Panc1 (cell line): ENCODE data around the gene NT5DC3. TPM values are rescaled to one million over a fixed set of nuclear protein-coding genes. Genes with fewer than 3 reads are reported as not detected.

Experiments
- ATAC-seq: fragments of 200-7000 bp; cut with Tn5 transposase; 2 replicates; pipeline ENCODE4 v1.9.1; 2020; ENCODE audit warnings: mild to moderate bottlenecking, moderate library complexity
- BruUV-seq: library from RNA; stranded (reverse); fragments of 400-500 nt; replicated peaks from 2 replicates; lab custom pipeline; 2021; lab: Mats Ljungman, UMichigan
- CTCF ChIA-PET: fragments of 300-600 bp; sonication (Branson Sonifier 250); formaldehyde crosslinking; loops from one replicate; lab custom pipeline; 2022; ENCODE audit warnings: antibody characterized with exemption; lab: Charles Lee
- POLR2A ChIA-PET: fragments of 300-600 bp; sonication (Branson Sonifier 250); formaldehyde crosslinking; loops from one replicate; lab custom pipeline; 2022; ENCODE audit warnings: antibody characterized with exemption; lab: Charles Lee
- DNase-seq: peaks from one replicate; pipeline ENCODE4 v3.0.0-alpha.2; 2010; ENCODE audit warnings: low read depth, low spot score
- H3K27ac ChIP-seq: 2 replicates; pipeline ENCODE4 v1.5.1; 2011; ENCODE audit warnings: mild to moderate bottlenecking, low read length, inconsistent platforms
- H3K27me3 ChIP-seq: fragments of 200-500 bp; sonication (Bioruptor generic); 2 replicates; pipeline ENCODE4 v1.6.0; 2014; ENCODE audit warnings: low read length, inconsistent platforms; ENCODE audit not compliant: control insufficient read depth, insufficient read depth
- H3K36me3 ChIP-seq: fragments of 200-500 bp; sonication (Bioruptor generic); 2 replicates; pipeline ENCODE4 v1.5.1; 2014; ENCODE audit warnings: inconsistent platforms, mild to moderate bottlenecking, low read length, moderate library complexity; ENCODE audit not compliant: control insufficient read depth, insufficient read depth
- H3K4me1 ChIP-seq: 2 replicates; pipeline ENCODE4 v1.5.1; 2011; ENCODE audit warnings: inconsistent platforms, mild to moderate bottlenecking, low read length, moderate library complexity; ENCODE audit not compliant: control insufficient read depth, insufficient read depth
- H3K4me3 ChIP-seq, 2 experiments: 2 replicates each; pipeline ENCODE4 v1.5.1; 2011 to 2012; ENCODE audit warnings: low read depth in 2 of 2, low read length in 2 of 2, mild to moderate bottlenecking in 2 of 2, inconsistent platforms in 1 of 2, moderate library complexity in 1 of 2
- H3K9me3 ChIP-seq: fragments of 200-500 bp; sonication (Bioruptor generic); 2 replicates; pipeline ENCODE4 v1.5.1; 2014; ENCODE audit warnings: low read depth, mild to moderate bottlenecking, inconsistent platforms, low read length, moderate library complexity; ENCODE audit not compliant: control insufficient read depth, insufficient read depth
- CTCF ChIP-seq: fragments of 450-650 bp; IDR thresholded peaks from 2 replicates; pipeline ENCODE4 v1.5.1; 2017; ENCODE audit warnings: mild to moderate bottlenecking
- POLR2AphosphoS5 ChIP-seq: IDR thresholded peaks from 2 replicates; pipeline ENCODE4 v1.6.1; 2012; ENCODE audit warnings: mild to moderate bottlenecking, low read depth, low read length, moderate library complexity
- REST ChIP-seq, 2 experiments: IDR thresholded peaks; 2 replicates each; pipeline ENCODE4 v1.6.1; 2011 to 2012; ENCODE audit warnings: low read depth in 2 of 2, control low read depth in 1 of 2, low read length in 1 of 2, mild to moderate bottlenecking in 1 of 2, moderate library complexity in 1 of 2; ENCODE audit not compliant: insufficient read depth in 1 of 2
- SIN3A ChIP-seq: IDR thresholded peaks from 2 replicates; pipeline ENCODE4 v1.6.1; 2012; ENCODE audit warnings: low read depth, mild to moderate bottlenecking, low read length, moderate library complexity, borderline replicate concordance; ENCODE audit not compliant: insufficient read depth
- TCF7L2 ChIP-seq: IDR thresholded peaks from 2 replicates; pipeline ENCODE4 v1.6.1; 2011; ENCODE audit warnings: mild to moderate bottlenecking, low read depth, low read length, inconsistent platforms
- in situ Hi-C: cut with HindIII; loops from 2 replicates; pipeline ENCODE4 v1.10.0; 2016; ENCODE audit warnings: low sequenced_read_pairs, low pct_unique_long_range_greater_than_20kb
- intact Hi-C: fragments of 100-400 bp; cut with micrococcal nuclease; formaldehyde crosslinking; loops from one replicate; pipeline ENCODE4 v1.10.0; 2022; ENCODE audit not compliant: unreplicated experiment
- total RNA-seq: library from RNA; stranded (reverse); gene quantifications from one replicate; pipeline ENCODE4 v1.2.1, GENCODE V29; 2021; ENCODE audit not compliant: unreplicated experiment

Gene NT5DC3
- total RNA-seq, 1 experiment from 2014 or later: 24.9 TPM

DNA sequence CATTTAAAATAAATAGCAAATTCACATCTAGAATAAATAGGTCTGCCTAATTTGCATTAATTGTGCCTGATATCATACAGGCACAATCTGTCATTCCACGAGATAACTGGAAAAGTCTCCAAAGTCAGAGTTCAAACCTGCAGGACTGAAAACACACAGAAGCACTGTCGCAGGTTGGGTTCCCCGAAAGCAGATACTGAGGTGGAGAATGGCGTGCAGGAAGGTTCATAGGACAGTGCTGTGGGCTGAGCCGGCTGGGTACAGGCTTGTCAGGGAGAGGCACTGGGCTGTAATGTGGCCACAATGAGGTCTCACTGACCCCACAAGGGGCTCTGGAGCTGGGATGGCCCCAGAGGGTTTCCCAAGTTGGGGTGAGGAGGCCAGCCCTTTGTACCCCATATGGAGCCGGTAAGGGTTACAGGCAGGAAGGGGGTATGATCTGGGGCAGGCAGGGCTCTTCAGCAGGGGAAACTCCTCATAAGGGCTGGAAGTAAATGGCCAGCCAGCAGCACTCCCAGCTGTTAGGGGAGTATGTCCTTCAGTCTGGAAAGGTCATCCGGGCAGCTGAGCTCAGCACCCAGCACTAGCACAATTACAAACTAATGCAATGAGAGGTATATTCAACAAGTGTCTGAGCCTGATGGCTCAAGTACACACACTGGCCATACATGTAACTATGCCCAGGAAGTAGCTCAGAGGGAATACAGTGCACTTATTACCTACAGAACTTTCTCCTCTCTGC lies 68.5 kb downstream of the NT5DC3 start:
- BruUV-seq: no TSS peak
- Histone ChIP-seq H3K4me3 (no peak overlapping the region), H3K4me1 (no peaks in the 10 kb centered on the region), H3K27me3 (no peaks in the 10 kb centered on the region), H3K27ac (no peak overlapping the region), H3K9me3 (no peaks in the 10 kb centered on the region), H3K36me3 (peaks cover 7% of the 10 kb centered on the region)
- no peak; the same call in 1 of the 2 replicates for ATAC-seq
- TF ChIP-seq CTCF (no peak), POLR2AphosphoS5 (no peak)
- in situ Hi-C loops: no loop called here
- CTCF ChIA-PET: no interaction called here
- POLR2A ChIA-PET: interaction anchor here (0.6 kb wide), 1 partner anchor 115 kb away, joined by 4 read pairs; no protein-coding TSS in a partner anchor
- intact Hi-C loops: loop anchor here (5.0 kb wide), 1 partner anchor 100 kb away; no protein-coding TSS in a partner anchor
- no peak for DNase-seq

GRCh38 chr12:103771466-103771865 lies 69.6 kb downstream of the NT5DC3 start:
- CTCF ChIA-PET: no interaction called here
- H3K27me3 ChIP-seq: no peaks in the 10 kb centered on the region
- ATAC-seq (peak; percentile 77), DNase-seq (no peak)
- no peak overlapping the region for H3K4me3 ChIP-seq
- in situ Hi-C loops (no loop called here), intact Hi-C loops (loop anchor here (5.0 kb wide), 1 partner anchor 101 kb away; no protein-coding TSS in a partner anchor)
- POLR2A ChIA-PET: no interaction called here
- no peaks in the 10 kb centered on the region for H3K9me3 ChIP-seq
- no peaks in the 10 kb centered on the region for H3K4me1 ChIP-seq
- H3K27ac ChIP-seq: no peak overlapping the region
- H3K36me3 ChIP-seq: 0 out of 2 replicates have a peak, but pooled peaks cover 4% of the 10 kb centered on the region
- TF ChIP-seq CTCF: peak; percentile 59; the same call in 1 of the 2 replicates
- TF ChIP-seq POLR2AphosphoS5: no peak
- no peak for TF ChIP-seq TCF7L2
- no TSS peak for BruUV-seq

DNA sequence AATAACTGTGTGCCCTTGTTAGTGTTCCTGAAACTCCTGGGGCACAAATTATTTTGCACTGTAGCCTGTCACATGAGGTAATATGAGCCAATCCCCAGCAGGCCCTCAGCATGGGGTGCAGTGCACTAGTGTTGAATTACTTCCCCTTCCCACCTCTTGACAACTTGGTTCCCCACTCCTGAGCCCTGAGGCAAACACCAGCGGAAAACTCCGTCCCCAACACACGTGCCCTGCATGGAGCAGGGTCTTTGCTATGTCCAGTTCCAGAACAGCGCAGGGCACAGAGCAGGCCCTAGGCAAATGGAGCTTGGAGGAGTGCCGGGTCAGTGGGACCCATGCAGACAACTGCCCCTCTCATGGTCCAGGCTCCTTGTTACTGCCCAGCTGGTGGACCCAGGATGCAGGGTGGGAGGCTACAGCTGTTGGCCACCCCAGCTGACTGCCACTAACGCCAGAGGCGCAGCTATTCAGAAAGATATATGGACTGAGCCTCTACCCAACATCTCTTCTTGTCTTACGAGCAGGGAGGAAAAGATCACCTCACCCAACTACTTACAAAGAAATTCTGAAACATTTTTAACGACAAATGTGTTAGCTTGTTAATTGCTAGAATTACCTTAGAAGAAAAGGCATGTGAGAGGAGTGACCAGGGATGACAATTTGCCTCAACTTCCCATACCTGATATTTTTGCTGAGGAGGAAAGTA lies 71.6 kb downstream of the NT5DC3 start:
- CTCF ChIA-PET: interaction anchor here (0.7 kb wide), 1 partner anchor 339 kb away, joined by 3 read pairs; no protein-coding TSS in a partner anchor
- no peaks in the 10 kb centered on the region for H3K36me3 ChIP-seq
- BruUV-seq: no TSS peak
- in situ Hi-C loops: no loop called here
- intact Hi-C loops: no loop called here
- POLR2A ChIA-PET: no interaction called here
- no peak for DNase-seq
- no peaks in the 10 kb centered on the region for H3K27me3 ChIP-seq
- H3K27ac ChIP-seq: no peak overlapping the region
- H3K4me1 ChIP-seq: no peaks in the 10 kb centered on the region
- peak; percentile 42 for ATAC-seq
- TF ChIP-seq REST (IDR thresholded peaks at IDR 0.05; ENCODE audit: insufficient read depth in 1 of 2, low read depth in 2 of 2, low read length in 1 of 2) (no peak), CTCF (no peak), SIN3A (no peak), TCF7L2 (no peak), POLR2AphosphoS5 (no peak)
- no peaks in the 10 kb centered on the region for H3K9me3 ChIP-seq
- H3K4me3 ChIP-seq: no peak overlapping the region
